H4 (cell line): ENCODE results near the gene C15orf40. TPM values are rescaled to one million over a fixed set of nuclear protein-coding genes. Genes with fewer than 3 reads are reported as not detected.
"Not testable (repeated sequence)": the region's sequence is repeated elsewhere in the genome, so short reads cannot be mapped to it uniquely, and the experiment has no call there.

Source experiments
- DNase-seq: peaks from one replicate; pipeline ENCODE4 v3.0.0-alpha.2; 2015; ENCODE audit warnings: low spot score
- total RNA-seq: library from RNA; depleted of rRNA; stranded (reverse); fragments of >200 nt; shearing (Covaris generic); gene quantifications from 2 replicates; pipeline ENCODE4 v1.2.3, GENCODE V29; 2014; rRNA removed

Gene C15orf40
- total RNA-seq: 27.5 and 39.5 TPM in 2 replicates

DNA sequence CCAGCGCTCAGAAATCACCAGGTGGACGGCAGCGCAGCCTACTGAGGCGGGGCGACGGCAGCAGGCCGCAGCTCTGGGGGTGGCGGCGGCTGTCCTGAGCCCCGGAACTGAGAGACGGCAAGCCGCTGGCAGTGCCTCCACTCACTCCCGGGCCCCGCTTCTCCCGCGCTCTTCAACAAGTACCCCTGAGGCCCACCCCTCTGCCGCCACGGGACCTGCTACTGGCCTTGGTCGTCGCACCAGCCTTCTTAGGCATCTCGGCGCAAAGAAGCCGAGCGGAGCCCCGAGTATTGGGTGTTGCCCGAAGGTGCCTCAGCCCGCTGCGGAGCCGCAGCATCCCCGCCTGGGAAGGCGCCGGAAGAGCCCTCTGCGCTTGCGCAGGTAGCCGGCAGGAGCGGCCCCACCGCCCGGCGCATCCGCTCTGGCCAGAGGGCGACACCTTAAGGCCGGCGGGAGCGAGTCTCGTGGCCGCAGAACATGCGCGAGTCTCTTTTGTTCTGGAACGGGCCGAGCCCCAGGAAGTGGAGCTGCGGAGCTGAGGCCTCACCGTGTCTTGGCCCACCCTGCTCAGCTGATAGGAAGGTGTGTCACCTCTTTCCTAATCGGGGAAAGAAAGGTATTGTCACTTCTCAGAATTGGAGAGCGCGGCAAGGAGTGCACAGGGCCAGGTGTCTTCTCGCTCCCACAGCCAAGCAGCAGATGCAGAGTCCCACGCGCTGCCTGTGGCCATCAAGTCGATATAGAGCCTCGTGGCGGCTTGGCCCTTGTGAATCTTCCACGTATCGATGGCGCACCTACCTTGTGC, at the start of gene C15orf40:
TSS of gene C15orf40 (minus strand) at position 369 of the 805 bp plus-strand sequence. CDS start at position 337, 32 bp downstream.
- peak; percentile 83 for DNase-seq

DNA sequence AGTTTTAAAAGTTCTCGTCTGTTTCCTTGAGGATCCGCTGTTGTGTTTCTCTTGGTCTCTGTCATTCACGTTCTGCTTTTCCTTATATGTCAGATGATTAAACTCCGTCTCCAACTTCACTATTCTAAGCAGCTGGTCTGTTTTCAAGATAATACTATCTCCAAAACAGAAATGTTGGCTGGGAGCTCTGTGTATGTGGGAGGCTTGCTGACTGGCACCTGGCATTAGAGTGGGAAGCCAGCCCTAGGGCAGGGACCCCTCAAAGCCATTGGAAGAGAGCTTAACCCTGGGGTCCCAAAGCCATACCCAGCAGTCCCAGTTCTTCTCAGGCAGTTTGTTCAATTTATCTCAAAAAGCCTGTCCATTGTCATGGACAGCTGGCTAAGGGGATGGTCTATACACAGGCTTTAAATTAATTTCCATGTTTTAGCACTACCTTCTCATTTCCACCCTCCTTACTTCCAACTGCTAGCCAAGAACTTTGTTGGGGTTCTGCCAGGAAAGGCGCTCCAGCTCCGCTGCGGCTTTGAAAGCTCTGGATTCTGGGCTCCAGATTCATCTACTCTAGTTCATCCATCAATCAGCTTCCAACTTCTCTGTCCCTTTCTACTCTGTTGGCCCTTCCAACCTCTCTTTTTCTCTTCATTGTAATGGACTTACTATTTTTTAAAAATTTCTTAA, 46.4 kb upstream of the C15orf40 start:
- no peak for DNase-seq

DNA sequence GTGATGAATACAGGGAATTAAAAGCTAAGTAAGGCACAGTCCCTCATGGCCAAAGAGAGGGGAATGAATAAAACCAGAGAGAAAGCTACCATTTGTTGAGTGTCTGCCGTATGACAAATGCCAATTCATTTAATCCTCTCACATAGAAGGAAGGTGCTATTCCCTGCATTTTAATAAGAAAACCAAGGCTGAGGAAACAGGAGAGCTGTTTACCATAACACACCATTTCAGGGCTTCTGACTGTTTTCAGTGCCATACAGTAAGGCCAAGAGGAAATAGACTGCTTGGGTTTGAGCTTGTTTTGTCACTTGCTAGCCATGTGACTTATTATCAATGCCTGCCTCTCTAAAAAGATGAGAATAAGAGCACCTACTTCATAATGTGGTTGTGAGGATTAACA, 45.6 kb upstream of the C15orf40 start:
- no peak for DNase-seq

DNA sequence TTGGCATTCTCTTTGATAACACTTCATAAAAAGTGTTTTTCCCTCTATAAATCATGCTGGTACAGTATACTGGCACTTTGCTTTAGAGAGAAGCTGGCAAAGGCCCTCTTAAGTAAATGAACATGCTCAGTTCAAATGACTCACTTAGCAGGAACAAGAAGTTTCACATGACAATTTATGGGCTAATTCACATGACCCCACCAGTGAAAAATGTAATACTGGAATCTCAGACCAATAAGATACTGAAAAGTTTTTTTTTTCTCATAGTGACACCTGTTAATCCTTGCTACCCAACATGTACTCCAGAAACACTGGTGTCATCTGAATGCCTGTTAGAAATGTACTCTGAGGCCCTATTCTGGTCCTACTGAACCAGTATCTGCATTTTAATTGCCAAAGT, 41.7 kb upstream of the C15orf40 start:
- DNase-seq: peak; percentile 41

DNA sequence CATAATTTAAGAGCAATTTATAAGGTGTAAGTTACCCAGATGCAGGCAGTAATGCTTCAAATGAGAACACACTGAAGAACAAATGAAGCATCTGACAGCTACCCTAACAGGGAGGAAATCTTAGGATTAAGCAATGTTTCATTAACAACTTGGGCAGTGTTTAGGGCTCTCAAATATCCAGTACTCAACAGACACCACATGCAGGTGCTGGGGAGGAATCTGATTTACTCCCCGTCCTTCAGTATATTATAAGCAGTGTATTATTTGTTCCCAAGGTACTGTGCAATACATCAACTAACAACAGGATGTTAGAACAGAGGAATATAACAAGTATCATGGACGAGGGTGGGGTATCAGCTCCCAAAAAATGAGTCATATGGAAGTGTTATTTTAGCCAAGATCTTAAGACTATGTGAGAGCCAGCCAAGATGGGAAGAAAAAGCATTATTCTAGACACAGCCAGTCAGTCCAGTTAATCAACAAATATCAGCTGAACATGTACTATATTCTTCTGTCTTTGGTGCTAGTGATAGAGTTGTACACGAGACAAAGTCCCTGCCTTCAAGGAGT, 35.2 kb upstream of the C15orf40 start:
- DNase-seq: no peak

DNA sequence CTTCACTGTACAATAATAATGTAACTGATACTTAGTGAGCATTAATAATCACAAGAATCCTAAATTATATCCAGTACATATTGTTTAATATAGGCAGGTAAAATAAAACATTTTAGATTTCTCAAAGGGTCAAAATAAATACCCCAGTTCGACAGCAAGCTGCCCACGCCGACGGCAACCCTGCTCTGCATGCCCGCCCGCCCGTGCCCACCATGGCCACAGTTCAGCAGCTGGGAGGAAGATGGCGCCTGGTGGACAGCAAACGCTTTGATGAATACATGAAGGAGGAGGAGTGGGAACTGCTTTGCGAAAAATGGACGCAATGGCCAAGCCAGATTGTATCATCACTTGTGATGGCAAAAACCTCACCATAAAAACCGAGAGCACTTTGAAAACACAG, 32.7 kb upstream of the C15orf40 start:
- no peak for DNase-seq

DNA sequence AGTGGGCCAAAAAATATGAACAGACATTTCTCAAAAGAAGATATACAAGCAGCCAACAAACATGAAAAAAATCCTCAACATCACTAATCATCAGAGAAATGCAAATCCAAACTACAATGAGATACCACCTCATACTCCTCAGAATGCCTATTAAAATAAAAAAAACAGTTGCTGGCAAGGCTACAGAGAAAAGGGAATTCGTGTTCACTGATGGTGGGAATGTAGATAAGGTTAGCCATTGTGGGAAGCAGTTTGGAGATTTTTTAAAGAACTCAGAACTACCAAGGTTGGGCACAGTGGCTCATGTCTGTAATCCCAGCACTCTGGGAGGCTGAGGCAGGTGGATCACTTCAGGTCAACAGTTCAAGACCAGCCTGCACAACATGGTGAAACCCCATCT, 27.8 kb upstream of the C15orf40 start:
- DNase-seq: no peak

DNA sequence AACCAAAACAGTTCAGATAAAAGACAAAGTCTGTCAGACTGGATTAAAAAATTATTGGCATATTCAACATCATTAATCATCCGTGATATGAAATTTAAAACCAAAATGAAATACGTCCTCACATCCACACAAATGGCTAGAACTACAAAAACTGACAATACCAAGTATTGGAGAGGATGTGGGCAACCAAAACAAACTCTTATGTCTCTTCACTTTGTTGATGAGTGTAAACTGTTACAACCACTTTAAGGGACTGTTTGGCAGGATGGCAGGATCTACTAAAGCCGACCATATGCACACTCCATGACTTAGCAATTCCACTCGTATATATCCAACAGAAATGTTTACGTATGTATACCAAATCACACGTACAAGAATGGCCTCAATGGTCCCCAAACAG, 24.8 kb upstream of the C15orf40 start:
- no peak for DNase-seq

DNA sequence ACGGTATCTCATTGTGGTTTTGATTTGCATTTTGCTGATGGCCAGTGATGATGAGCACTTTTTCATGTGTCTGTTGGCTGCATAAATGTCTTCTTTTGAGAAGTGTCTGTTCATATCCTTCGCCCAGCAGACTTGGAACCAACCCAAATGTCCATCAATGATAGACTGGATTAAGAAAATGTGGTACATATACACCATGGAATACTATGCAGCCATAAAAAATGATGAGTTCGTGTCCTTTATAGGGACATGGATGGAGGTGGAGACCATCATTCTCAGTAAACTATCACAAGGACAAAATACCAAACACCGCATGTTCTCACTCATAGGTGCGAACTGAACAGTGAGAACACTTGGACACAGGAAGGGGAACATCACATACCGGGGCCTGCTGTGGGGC, 19.8 kb upstream of the C15orf40 start:
- not testable (repeated sequence) for DNase-seq

DNA sequence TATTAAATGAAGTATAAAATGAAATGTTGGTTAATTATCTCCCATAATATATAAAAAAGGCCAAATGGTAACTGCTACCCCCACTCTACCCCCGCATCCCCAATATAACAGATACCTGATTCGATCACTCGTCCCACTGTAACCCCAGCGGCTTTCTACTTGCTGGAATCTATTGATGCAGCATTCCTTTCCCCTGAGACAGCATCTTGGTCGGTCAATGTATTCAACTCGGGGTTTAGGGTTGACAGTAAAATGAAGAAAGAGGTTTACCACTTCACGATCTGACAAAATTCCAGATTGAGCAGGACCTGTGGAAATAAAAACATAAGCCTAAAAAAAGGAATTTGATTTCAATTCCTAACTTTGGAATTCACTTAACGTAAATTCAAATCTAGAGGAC, 18.6 kb upstream of the C15orf40 start:
- DNase-seq: no peak

DNA sequence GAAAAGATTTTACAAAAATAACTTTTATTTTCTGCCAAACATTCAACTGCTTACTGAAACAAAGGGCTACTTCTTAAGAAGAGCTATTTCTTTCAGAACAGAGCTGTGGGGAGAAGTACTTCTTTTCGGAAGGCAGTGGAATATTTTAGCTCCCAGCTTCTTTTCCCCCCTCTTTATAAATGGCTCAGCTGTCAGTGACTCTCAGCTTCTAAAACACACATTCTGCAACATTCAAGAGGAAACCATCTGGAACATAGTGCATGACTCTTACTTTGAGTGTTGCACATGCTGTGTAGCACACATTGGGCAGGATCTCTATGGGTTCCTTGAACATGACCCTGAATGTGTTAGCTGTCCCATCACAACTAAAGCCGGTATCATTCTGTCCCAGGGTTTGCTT, 7.0 kb upstream of the C15orf40 start:
- DNase-seq: no peak

DNA sequence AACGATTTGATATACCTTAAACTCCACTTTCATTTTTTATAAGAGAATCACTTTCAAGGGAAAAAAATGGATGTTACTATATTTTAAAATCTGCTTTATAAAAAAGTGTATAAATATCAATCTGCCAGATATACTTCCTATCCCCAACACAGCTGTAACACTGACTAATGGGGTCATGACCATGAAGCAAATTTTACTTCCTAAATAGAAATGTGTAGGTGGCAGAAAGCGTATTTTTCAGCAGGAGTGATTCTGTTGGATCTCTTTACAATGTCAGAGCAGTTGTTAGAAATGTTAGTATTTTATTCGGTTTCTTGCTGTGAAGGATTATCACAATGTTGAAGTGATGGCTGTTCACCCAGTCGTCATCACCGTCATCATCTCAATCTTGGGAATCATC, 5.5 kb upstream of the C15orf40 start:
- DNase-seq: no peak

DNA sequence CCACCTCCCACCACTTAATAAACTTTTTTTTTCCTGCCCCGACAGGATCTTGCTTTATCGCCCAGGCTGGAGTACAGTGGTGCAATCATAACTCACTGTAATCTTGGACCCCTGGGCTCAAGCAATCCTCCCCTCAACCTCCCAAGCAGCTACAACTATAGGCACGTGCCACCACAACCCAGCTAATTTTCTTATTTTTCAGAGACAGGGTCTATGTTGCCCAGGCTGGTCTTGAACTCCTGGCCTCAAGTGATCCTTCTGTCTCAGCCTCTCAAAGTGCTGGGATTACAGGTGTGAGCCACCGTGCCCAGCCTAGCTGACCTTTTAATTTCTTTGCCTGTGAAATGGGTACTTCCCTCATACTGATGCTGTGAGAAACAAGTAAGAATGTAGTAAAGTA, 3.9 kb upstream of the C15orf40 start:
- DNase-seq: no peak

DNA sequence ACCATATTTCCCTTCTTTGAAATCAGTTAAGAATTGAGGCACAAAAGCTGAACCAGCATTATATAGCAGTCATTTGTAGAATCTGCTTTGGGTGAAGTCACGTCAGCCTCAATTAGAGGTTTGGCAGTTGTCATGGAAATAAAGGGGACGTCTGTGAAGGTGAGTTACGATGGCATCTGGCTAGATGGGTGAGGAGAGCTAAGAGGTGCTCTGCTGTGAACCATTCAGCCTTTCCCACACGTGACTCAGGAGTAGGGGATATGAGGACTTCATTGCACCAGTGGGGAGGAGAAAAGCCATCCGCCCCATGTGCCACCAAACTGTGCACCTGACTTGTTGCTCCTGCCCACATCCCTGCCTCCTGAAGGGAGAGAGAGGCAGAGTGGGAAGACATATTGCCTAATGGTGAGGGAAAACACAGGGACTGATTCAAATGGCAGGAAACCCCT, 2.8 kb upstream of the C15orf40 start:
- DNase-seq: no peak

DNA sequence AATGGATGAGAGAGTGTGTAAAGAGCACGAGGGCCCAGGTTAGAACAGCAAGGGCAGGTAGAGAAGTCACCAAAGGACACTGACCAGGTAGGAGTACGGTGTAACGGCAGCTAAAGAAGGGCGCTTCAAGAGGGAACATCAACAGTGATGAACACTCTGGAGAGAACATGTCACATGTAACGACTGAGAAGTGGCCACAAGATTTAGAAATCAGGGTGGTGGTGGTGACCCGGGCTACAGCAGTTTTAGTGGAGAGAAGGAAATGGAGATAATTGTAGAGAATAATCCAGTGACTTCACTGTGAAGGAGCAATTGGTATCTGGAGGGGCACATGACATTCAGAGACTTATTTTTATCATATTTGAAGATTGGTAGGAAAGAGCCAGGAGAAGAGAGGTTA, 1.2 kb upstream of the C15orf40 start:
- DNase-seq: no peak

DNA sequence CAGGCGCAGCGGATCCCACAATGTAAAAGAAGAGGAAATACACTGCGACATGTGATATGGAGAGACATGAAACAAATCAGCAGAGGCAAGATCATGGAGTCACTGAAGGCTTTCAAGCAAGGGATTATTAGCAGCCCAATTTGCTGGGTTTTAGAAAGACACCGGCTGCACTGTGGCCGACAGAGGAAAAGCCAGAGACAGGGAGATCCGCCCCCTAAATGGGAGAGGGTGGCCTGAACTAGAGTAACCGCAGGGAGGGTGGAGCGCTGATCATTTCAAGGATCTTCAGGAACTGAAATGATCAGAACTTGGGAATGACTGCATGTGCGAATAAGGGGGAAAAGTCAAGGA, 612 bp upstream of the C15orf40 start:
- DNase-seq: no peak

DNA sequence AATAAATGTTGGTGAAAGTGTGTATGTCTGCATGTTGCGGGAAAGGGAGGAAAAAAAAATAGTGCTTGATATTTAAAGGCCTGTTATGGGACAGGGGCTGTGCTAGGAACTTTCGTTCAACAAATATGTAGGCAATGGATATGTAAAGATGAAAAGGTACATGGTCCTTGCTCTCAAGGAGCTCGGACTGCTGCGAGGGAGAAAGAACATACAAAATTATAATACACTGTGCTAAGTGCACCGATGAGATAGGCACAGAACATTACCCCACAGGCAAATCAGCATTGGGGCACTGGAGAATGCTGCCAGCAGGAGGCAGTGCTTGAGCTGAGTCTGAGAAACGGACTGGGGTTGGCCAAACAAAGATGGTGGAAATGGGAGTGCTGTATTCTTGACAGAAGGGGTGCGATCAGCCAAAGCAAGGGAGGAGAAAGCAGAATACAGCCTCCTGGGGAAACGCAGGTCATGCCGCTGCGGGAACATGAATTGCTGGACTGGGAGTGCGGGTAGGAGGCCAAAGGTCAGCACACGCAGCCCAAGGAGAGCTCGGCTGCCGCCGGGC, 649 bp downstream of the C15orf40 start:
- peak; percentile 75 for DNase-seq

DNA sequence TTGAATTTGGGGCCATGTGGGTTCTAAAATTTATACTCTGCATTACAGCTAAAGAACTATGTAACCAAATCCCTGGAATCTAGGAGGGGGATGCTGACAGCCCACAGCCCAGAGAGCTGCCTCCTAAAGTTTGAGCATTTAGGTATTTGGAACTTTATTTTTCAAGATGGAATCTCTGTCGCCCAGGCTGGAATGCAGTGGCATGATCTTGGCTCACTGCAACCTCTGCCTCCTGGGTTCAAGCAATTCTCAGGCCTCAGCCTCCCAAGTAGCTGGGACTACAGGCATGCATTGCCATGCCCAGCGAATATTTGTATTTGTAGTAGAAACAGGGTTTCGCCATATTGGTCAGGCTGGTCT, 10.8 kb downstream of the C15orf40 start:
- not testable (repeated sequence) for DNase-seq

DNA sequence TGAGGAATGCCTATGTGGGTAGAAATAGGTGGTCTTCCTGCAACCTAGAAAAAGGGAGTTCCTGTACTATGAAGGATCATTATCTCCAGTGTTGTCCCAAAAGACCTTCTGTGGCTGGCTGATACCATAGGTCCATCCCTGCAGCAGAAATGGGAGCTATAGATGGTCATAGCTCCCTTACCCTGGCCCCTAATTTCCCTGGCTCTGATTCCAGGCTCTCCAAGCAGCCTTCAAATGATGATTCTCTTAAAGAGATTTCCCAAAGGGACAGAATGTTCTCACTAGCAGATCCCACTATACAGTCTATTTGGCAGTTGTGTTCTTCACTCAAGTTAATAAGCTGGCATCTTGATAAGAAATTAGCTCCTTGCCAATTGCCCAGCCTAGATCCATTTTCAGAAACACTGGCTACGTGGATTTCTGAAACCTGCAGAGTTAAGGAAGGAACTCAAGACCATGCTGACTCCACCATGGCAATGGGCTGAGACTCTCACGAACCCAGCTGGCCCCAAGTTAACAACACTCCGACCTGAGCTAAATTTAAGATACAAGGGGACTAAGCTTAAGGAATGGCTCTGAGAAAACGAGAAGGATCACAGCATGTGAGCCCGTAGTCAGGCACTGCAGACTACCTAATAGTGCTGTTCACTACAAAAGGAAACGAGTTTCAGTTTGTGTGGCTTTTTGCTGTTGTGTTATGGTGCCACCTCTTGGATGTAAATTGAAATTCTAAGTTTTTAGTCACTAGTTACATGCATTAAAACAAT, 11.4 kb downstream of the C15orf40 start:
- peak; percentile 62 for DNase-seq

DNA sequence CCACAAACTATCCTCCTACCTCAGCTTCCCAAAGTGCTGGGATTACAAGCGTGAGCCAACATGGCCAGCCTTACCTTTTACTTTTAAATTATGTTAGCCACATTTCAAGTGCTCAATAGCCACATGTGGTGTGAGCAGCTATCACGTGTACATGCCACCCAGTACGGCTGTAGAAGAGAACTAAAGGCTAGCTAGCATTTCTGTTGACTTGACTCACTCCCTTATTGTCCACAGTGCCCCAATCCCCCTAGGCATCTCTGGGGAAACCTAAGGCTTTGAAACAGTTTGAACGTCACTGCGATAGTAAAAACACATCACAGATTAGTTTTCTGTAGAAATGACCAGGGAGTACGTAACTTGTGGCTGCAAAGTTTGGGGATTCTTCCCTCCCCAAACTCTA, 12.0 kb downstream of the C15orf40 start:
- no peak for DNase-seq

DNA sequence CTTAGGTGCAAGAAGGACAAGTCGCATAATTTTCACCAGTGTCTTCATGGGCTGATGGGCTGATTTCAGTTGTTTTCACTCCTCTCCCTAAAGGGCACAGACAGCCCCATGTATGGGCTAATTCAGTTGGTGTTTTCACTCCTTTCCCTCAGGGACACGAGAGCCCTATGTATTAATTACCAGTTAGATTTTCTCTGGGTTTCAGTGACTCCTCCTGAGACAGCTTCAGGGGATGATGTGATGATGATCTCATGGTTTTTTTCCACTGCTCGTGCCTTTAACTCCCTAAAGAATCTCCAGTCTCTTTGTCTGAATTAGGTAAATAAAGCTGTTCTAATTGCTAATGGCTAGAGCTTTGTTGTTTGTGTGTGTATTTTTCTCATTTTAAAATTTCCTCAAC, 15.5 kb downstream of the C15orf40 start:
- DNase-seq: no peak

DNA sequence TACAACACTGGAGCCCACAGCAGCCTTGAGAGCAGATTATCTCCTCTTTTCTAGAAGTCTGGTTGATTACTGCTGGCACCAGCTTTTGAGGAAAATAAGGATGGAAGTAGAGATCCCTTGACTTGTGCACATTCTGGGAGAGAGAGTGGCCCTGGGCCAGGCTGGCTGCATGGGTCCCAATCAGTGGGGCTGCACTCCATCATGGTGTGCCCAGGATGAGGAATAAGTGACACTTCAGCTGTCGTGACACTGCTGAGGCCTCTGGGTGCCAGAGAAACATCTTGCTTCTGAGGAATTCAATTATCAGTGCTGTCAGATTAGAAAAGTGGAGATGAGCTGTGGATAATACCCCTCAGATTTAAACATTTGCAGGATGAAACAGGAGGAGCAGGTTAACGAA, 16.4 kb downstream of the C15orf40 start:
- DNase-seq: no peak
